Ovary (tissue), 3 donors: ENCODE measurements around the gene ID2.

Source experiments
- CTCF ChIP-seq, 3 donors: fragments of 450-650 bp in 2 of 3; fragments of 200-600 bp in 1 of 3; IDR thresholded peaks; one replicate each; pipeline versions ENCODE4 v1.5.1 to v1.8.0; 2016 to 2022; ENCODE audit warnings: antibody characterized with exemption in 3 of 3, mild to moderate bottlenecking in 1 of 3
- EP300 ChIP-seq: sonication (generic); formaldehyde crosslinking; IDR thresholded peaks from one replicate; pipeline ENCODE4 v1.6.1; 2017; ENCODE audit warnings: antibody characterized with exemption
- POLR2A ChIP-seq: fragments of 450-650 bp; IDR thresholded peaks from one replicate; pipeline ENCODE4 v1.6.1; 2017; ENCODE audit warnings: antibody characterized with exemption, mild to moderate bottlenecking, moderate library complexity
- donor health status: DM: no; HTN: no; CAD: no.

- TF ChIP-seq CTCF (IDR thresholded peaks at IDR 0.05): no peak
- TF ChIP-seq POLR2A: no peak
- no peak for TF ChIP-seq EP300
Observed at GRCh38 chr2:8670580-8670979, 11.3 kb upstream of the ID2 start.
